Mesenchymal stem cell (in vitro differentiated cells and primary cell): Measurements from ENCODE around the gene PGK1. TPM values are rescaled to one million over a fixed set of nuclear protein-coding genes. Genes with fewer than 3 reads are reported as not detected.
"Not testable (repeated sequence)": the region's sequence is repeated elsewhere in the genome, so short reads cannot be mapped to it uniquely, and the experiment has no call there.

Experiments used
- DNase-seq: peaks from one replicate; pipeline ENCODE4 v3.0.0-alpha.2; 2013
- H2AFZ ChIP-seq: one replicate; pipeline ENCODE4 v1.6.1; 2013; ENCODE audit warnings: low read depth, mild to moderate bottlenecking, control low read depth, inconsistent platforms, low read length, moderate library complexity
- H2AK5ac ChIP-seq: 2 replicates; pipeline ENCODE4 v1.6.1; 2013; ENCODE audit warnings: low read length, moderate library complexity, mild to moderate bottlenecking, inconsistent platforms; ENCODE audit not compliant: severe bottlenecking
- H2BK120ac ChIP-seq: one replicate; pipeline ENCODE4 v1.6.1; 2013; ENCODE audit warnings: low read depth, mild to moderate bottlenecking, inconsistent platforms, low read length, moderate library complexity
- H2BK12ac ChIP-seq, 2 experiments: one replicate each; pipeline ENCODE4 v1.6.1; 2013; ENCODE audit warnings: inconsistent platforms in 2 of 2, low read length in 2 of 2, mild to moderate bottlenecking in 2 of 2, moderate library complexity in 2 of 2, control low read depth in 1 of 2
- H2BK15ac ChIP-seq: one replicate; pipeline ENCODE4 v1.6.1; 2013; ENCODE audit warnings: mild to moderate bottlenecking, low read depth, inconsistent platforms; ENCODE audit not compliant: poor library complexity, severe bottlenecking
- H2BK5ac ChIP-seq: 2 replicates; pipeline ENCODE4 v1.6.1; 2013; ENCODE audit warnings: low read depth, mild to moderate bottlenecking, low read length, control low read depth, inconsistent platforms; ENCODE audit not compliant: poor library complexity, severe bottlenecking
- H3K14ac ChIP-seq, 2 experiments: one replicate each; pipeline ENCODE4 v1.6.1; 2013; ENCODE audit warnings: inconsistent platforms in 2 of 2, low read length in 2 of 2, control low read depth in 1 of 2, mild to moderate bottlenecking in 1 of 2, moderate library complexity in 1 of 2
- H3K18ac ChIP-seq, 2 experiments: one replicate each; pipeline ENCODE4 v1.6.1; 2013; ENCODE audit warnings: inconsistent platforms in 2 of 2, low read length in 2 of 2, control low read depth in 1 of 2, low read depth in 1 of 2, mild to moderate bottlenecking in 1 of 2
- H3K23ac ChIP-seq, 2 experiments: one replicate each; pipeline ENCODE4 v1.6.1; 2013; ENCODE audit warnings: inconsistent platforms in 2 of 2, low read length in 2 of 2, mild to moderate bottlenecking in 2 of 2, moderate library complexity in 2 of 2, control low read depth in 1 of 2
- H3K27ac ChIP-seq: 2 replicates; pipeline ENCODE4 v1.5.1; 2013; ENCODE audit warnings: mild to moderate bottlenecking, moderate library complexity, low read length, control low read depth, inconsistent platforms; ENCODE audit not compliant: poor library complexity, severe bottlenecking
- H3K27me3 ChIP-seq, 2 experiments: 2 replicates each; pipeline versions ENCODE4 v1.6.1 to v1.7.0; 2013; ENCODE audit warnings: low read length in 2 of 2, mild to moderate bottlenecking in 2 of 2, moderate library complexity in 2 of 2, control low read depth in 1 of 2, inconsistent platforms in 1 of 2; ENCODE audit not compliant: control insufficient read depth in 1 of 2, insufficient read depth in 1 of 2
- H3K36me3 ChIP-seq, 2 experiments: 2 replicates each; pipeline versions ENCODE4 v1.6.1 to v1.7.0; 2013; ENCODE audit warnings: low read length in 2 of 2, control low read depth in 1 of 2, inconsistent platforms in 1 of 2, low read depth in 1 of 2, mild to moderate bottlenecking in 1 of 2; ENCODE audit not compliant: insufficient read depth in 2 of 2, control insufficient read depth in 1 of 2
- H3K4ac ChIP-seq, 2 experiments: one replicate each; pipeline ENCODE4 v1.6.1; 2013; ENCODE audit warnings: inconsistent platforms in 2 of 2, low read length in 2 of 2, mild to moderate bottlenecking in 2 of 2, moderate library complexity in 2 of 2, control low read depth in 1 of 2, low read depth in 1 of 2
- H3K4me1 ChIP-seq: 2 replicates; pipeline ENCODE4 v1.6.1; 2013; ENCODE audit warnings: low read depth, low read length, control low read depth; ENCODE audit not compliant: control insufficient read depth, insufficient read depth
- H3K4me2 ChIP-seq: 2 replicates; pipeline ENCODE4 v1.6.1; 2013; ENCODE audit warnings: low read length, mild to moderate bottlenecking, inconsistent platforms; ENCODE audit not compliant: poor library complexity, severe bottlenecking
- H3K4me3 ChIP-seq, 2 experiments: 2 replicates each; pipeline versions ENCODE4 v1.5.1 to v1.7.0; 2013; ENCODE audit warnings: low read length in 2 of 2, mild to moderate bottlenecking in 2 of 2, control low read depth in 1 of 2, low read depth in 1 of 2; ENCODE audit not compliant: insufficient read depth in 1 of 2
- H3K79me1 ChIP-seq: replicated peaks from 2 replicates; pipeline ENCODE4 v1.6.1; 2013; ENCODE audit warnings: mild to moderate bottlenecking, control low read depth, low read length, inconsistent platforms; ENCODE audit not compliant: poor library complexity, severe bottlenecking
- H3K9ac ChIP-seq: 2 replicates; pipeline ENCODE4 v1.7.0; 2013; ENCODE audit warnings: mild to moderate bottlenecking, low read length, moderate library complexity
- H3K9me3 ChIP-seq: 2 replicates; pipeline ENCODE4 v1.7.0; 2013; ENCODE audit warnings: mild to moderate bottlenecking, low read length; ENCODE audit not compliant: control insufficient read depth
- H4K8ac ChIP-seq: one replicate; pipeline ENCODE4 v1.6.1; 2013; ENCODE audit warnings: inconsistent platforms, mild to moderate bottlenecking, low read length, moderate library complexity
- H4K91ac ChIP-seq: one replicate; pipeline ENCODE4 v1.6.1; 2013; ENCODE audit warnings: mild to moderate bottlenecking, low read length, inconsistent platforms
- WGBS: methylation state at CpG from one replicate; pipeline ENCODE4 v1.1.7; 2013; ENCODE audit warnings: mixed read lengths; 5-methylcytosine and 5-hydroxymethylcytosine counted together
- polyA plus RNA-seq, 2 experiments: library from polyadenylated mRNA; stranded (reverse); fragments of 200-250 nt; gene quantifications; one replicate each; pipeline ENCODE4 v1.2.3, GENCODE V29; 2013

PGK1 gene
- polyA plus RNA-seq (2013, experiment 1 of 2) = 158 TPM
- polyA plus RNA-seq (2013, experiment 2 of 2) = 172 TPM

- H3K27me3 ChIP-seq = no peaks in the 10 kb centered on the region
- no peak within 1 kb of the TSS for H3K23ac ChIP-seq
- peak; percentile 97 for DNase-seq
- H3K9me3 ChIP-seq = no peaks in the 10 kb centered on the region
- H3K14ac ChIP-seq = peak within 1 kb of the TSS in 1 of 2 experiments; percentile 32
- H3K18ac ChIP-seq = peak within 1 kb of the TSS; percentile 83 to 95
- H3K4me1 ChIP-seq = peaks cover 2% of the 10 kb centered on the region
- no peak within 1 kb of the TSS for H2AK5ac ChIP-seq
- peaks cover 0 to 11% of the 10 kb centered on the region in 2 experiments for H3K36me3 ChIP-seq
- H2BK5ac ChIP-seq = no peak within 1 kb of the TSS
- H4K8ac ChIP-seq = peak within 1 kb of the TSS; percentile 54
- peak within 1 kb of the TSS in 1 of 2 experiments; percentile 94 for H3K4ac ChIP-seq
- H2BK12ac ChIP-seq = no peak within 1 kb of the TSS
- H3K4me2 ChIP-seq = peak within 1 kb of the TSS; percentile 58
- peak within 1 kb of the TSS; percentile 95 for H3K27ac ChIP-seq
- peak within 1 kb of the TSS; percentile 1 for H2BK120ac ChIP-seq
- H3K4me3 ChIP-seq = peak within 1 kb of the TSS; percentile 71 to 94
- WGBS = 0% methylated on average over 36 of the region's 72 CpGs
- peak within 1 kb of the TSS; percentile 98 for H3K9ac ChIP-seq
- no peak within 1 kb of the TSS for H2AFZ ChIP-seq
- no peak within 1 kb of the TSS for H2BK15ac ChIP-seq
- peak within 1 kb of the TSS; percentile 25 for H4K91ac ChIP-seq
- no peaks in the 10 kb centered on the region for H3K79me1 ChIP-seq
These were observed at the start of gene PGK1 for GRCh38 chrX:78103623-78104446. Gene PGK1 (plus strand): TSS chrX:78104248. CDS start chrX:78104341, 93 bp downstream.

GRCh38 chrX:78063687-78064086, 40.4 kb upstream of the PGK1 start:
- H3K9ac ChIP-seq = no peak overlapping the region
- H3K4me1 ChIP-seq = no peaks in the 10 kb centered on the region
- no peak overlapping the region for H3K27ac ChIP-seq
- H3K14ac ChIP-seq = no peak overlapping the region
- no peak overlapping the region for H4K91ac ChIP-seq
- H2BK5ac ChIP-seq = no peak overlapping the region
- no peaks in the 10 kb centered on the region for H3K79me1 ChIP-seq
- H3K4me2 ChIP-seq = no peak overlapping the region
- H4K8ac ChIP-seq = no peak overlapping the region
- H2BK12ac ChIP-seq = no peak overlapping the region
- no peak overlapping the region for H3K23ac ChIP-seq
- H2BK15ac ChIP-seq = no peak overlapping the region
- no peak overlapping the region for H2AK5ac ChIP-seq
- H3K27me3 ChIP-seq = no peaks in the 10 kb centered on the region
- no peak overlapping the region for H3K4me3 ChIP-seq
- H3K36me3 ChIP-seq = no peaks in the 10 kb centered on the region
- H3K9me3 ChIP-seq = peaks cover 5% of the 10 kb centered on the region
- H2AFZ ChIP-seq = no peak overlapping the region
- H3K18ac ChIP-seq = no peak overlapping the region
- no peak overlapping the region for H3K4ac ChIP-seq
- DNase-seq = no peak
- H2BK120ac ChIP-seq = no peak overlapping the region

GRCh38 chrX:78064152-78064551, 39.9 kb upstream of the PGK1 start:
- no peak overlapping the region for H2BK12ac ChIP-seq
- no peak overlapping the region for H3K14ac ChIP-seq
- no peak overlapping the region for H3K27ac ChIP-seq
- no peak overlapping the region for H2AK5ac ChIP-seq
- DNase-seq = no peak
- H4K91ac ChIP-seq = no peak overlapping the region
- no peak overlapping the region for H3K18ac ChIP-seq
- H3K23ac ChIP-seq = no peak overlapping the region
- no peak overlapping the region for H2AFZ ChIP-seq
- H2BK120ac ChIP-seq = no peak overlapping the region
- H2BK5ac ChIP-seq = no peak overlapping the region
- no peaks in the 10 kb centered on the region for H3K79me1 ChIP-seq
- H3K4me2 ChIP-seq = no peak overlapping the region
- WGBS = 92% methylated on average over 4 of the region's 4 CpGs
- H3K4me1 ChIP-seq = no peaks in the 10 kb centered on the region
- H4K8ac ChIP-seq = no peak overlapping the region
- no peaks in the 10 kb centered on the region for H3K27me3 ChIP-seq
- H3K4ac ChIP-seq = no peak overlapping the region
- H3K9ac ChIP-seq = no peak overlapping the region
- H3K9me3 ChIP-seq = peaks cover 6% of the 10 kb centered on the region
- H2BK15ac ChIP-seq = no peak overlapping the region
- no peak overlapping the region for H3K4me3 ChIP-seq
- no peaks in the 10 kb centered on the region for H3K36me3 ChIP-seq

- Histone ChIP-seq H3K9ac (peak overlapping the region; percentile 68), H2BK5ac (peak overlapping the region; percentile 44), H3K27ac (peak overlapping the region; percentile 51), H2BK15ac (peak overlapping the region; percentile 52), H3K18ac (peak overlapping the region; percentile 12 to 54)
- H3K79me1 ChIP-seq, H2BK12ac ChIP-seq, H2AFZ ChIP-seq, H3K4me3 ChIP-seq, H4K8ac ChIP-seq, H3K23ac ChIP-seq, H3K4me1 ChIP-seq, H2BK120ac ChIP-seq, H3K9me3 ChIP-seq, H4K91ac ChIP-seq, H3K14ac ChIP-seq, H2AK5ac ChIP-seq, H3K27me3 ChIP-seq, H3K4me2 ChIP-seq, H3K36me3 ChIP-seq, H3K4ac ChIP-seq: not testable (repeated sequence)
- DNase-seq = peak; percentile 83
- WGBS = 49% methylated on average over 2 of the region's 6 CpGs
These were observed 39.1 kb upstream of the PGK1 start for GRCh38 chrX:78064698-78065601.
